GM18498 (cell line): ENCODE data around the gene ISCA1.
"Not testable (repeated sequence)": the region's sequence is repeated elsewhere in the genome, so short reads cannot be mapped to it uniquely, and the experiment has no call there.

Experiments used
- ATAC-seq: cut with Tn5 transposase; IDR thresholded peaks from one replicate; pipeline ENCODE4 v1.9.1; 2021; ENCODE audit warnings: mild to moderate bottlenecking, moderate library complexity; ENCODE audit not compliant: unreplicated experiment

ISCA1 gene

GRCh38 chr9:86282077-86282978 is at the start of gene ISCA1:
Gene ISCA1, minus strand, starts transcription at chr9:86282538. Its CDS starts 80 bp downstream, at chr9:86282458.
- ATAC-seq: peak; percentile 87

DNA sequence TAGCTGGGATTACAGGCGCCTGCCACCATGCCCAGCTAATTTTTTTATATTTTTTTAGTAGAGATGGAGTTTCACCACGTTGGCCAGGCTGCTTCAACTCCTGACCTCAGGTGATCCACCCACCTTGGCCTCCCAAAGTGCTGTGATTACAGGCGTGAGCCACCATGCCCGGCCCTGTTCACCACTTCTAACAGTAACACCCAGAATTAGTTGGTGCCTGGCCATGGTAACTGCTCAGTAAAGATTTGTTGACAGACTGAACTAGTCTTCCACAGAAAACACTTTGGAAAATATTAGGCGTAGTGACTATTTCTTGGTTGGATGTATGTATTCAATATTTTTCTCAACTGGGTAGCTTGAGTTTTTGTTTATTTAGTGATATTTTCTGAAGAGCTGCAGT is 47.8 kb upstream of the ISCA1 start:
- ATAC-seq: no peak

- no peak for ATAC-seq
Measured at GRCh38 chr9:86329649-86330048, 47.3 kb upstream of the ISCA1 start.

DNA sequence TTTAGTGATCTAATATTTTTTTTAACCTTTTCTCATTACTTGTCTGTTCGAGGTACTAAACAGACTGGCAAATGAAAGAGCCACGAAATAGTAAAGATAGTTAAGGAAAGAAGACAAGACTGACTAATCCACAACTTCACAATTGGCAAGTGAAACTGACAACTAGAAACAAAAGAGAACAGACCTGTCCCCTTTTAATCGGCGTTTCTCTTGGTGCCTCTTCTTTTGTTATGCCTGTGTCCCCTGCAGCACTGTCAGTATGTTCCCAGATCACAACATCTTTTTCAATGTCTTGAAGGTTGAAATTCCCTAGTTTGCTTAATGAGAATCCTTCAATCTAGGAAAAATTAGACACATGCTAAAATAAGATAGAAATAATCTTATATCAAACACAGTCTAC is 45.8 kb upstream of the ISCA1 start:
- ATAC-seq: no peak

- no peak for ATAC-seq
Measured at GRCh38 chr9:86326536-86326935, 44.2 kb upstream of the ISCA1 start.

DNA sequence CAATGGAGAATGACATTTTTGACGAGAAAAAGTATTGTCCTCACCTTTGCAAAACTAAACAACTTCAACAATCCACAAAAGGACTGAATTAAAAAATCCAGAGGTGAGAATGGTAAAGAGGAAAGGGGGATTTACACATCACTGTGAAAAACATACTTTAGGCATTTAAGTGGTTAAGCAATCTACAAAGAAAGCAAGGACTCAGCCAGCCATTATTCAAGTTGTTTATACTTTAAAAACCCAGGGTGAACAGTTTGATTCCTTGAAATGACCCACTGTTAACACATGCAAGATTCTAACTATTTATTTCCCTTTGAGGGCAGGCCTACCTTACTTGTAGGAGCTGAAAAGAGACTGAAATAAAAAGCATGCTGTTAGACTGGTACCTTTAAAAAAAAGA is 42.6 kb upstream of the ISCA1 start:
- ATAC-seq: no peak

DNA sequence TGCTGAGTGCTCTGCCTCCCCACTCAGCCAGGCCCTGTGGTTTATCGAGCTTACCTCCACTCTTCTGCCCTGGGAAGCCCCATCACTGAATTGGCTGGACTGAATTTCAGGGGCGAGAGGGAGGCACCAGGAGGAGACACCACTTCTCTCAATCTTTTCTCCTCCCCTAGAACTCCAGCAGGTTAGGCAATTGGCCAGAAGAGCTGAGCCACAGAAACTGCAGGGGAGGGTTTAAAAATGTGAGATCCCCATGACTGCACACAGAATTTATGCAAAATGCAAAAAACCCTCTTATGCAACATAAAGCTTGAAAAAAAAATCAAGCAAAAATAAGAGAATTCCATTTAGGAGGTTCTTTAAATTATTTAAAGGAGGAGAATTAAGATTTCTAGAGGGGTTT is 42.0 kb upstream of the ISCA1 start:
- ATAC-seq: peak; percentile 59

GRCh38 chr9:86322973-86323644 is 40.8 kb upstream of the ISCA1 start:
- no peak for ATAC-seq

DNA sequence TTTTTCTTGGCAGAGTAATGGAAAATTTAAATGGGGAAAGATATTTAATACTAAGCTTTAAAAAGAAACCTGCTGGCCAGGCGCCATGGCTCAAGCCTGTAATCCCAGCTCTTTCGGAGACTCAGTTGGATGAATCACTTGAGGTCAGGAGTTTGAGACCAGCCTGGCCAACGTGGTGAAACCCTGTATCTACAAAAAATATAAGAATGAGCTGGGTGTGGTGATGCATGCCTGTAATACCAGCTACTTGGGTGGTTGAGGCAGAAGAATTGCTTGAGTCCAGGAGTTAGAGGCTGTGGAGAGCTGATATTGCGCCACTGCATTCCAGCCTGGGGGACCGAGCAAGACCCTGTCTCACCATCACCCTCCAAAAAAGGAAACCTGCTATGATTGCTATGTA is 39.0 kb upstream of the ISCA1 start:
- ATAC-seq: no peak

GRCh38 chr9:86318187-86318586 is 35.8 kb upstream of the ISCA1 start:
- ATAC-seq: no peak

- ATAC-seq: no peak
Measured at GRCh38 chr9:86315078-86315477, 32.7 kb upstream of the ISCA1 start.

GRCh38 chr9:86312959-86313358 is 30.6 kb upstream of the ISCA1 start:
- not testable (repeated sequence) for ATAC-seq

GRCh38 chr9:86308687-86309086 is 26.3 kb upstream of the ISCA1 start:
- ATAC-seq: no peak

DNA sequence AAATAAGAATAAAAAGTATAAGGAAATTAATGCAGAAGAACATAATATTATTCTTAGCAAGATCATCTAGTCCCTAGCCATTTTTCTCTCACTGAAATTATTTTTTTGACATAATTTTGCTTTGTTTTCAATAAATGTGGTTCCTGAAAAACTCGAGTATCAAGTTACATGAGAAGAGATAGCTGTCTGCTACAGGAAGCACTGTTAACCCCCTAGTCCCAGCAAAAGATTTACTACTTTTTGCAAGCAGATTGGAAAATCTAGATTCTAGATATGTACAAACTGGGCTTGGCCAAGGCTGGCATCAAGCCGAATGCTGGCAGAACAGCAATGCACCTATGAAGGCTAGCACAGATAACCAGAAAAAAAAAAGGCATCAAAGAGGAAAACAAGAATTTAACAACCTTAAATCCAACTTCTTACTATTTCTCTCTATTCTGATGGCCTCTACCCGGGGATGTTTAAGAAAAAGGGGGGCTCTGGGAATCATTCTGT is 21.9 kb upstream of the ISCA1 start:
- ATAC-seq: no peak

GRCh38 chr9:86303316-86303975 is 21.1 kb upstream of the ISCA1 start:
- no peak for ATAC-seq

GRCh38 chr9:86301686-86302085 is 19.3 kb upstream of the ISCA1 start:
- no peak for ATAC-seq

- no peak for ATAC-seq
Measured at GRCh38 chr9:86300701-86301100, 18.4 kb upstream of the ISCA1 start.

GRCh38 chr9:86298873-86299272 is 16.5 kb upstream of the ISCA1 start:
- no peak for ATAC-seq

DNA sequence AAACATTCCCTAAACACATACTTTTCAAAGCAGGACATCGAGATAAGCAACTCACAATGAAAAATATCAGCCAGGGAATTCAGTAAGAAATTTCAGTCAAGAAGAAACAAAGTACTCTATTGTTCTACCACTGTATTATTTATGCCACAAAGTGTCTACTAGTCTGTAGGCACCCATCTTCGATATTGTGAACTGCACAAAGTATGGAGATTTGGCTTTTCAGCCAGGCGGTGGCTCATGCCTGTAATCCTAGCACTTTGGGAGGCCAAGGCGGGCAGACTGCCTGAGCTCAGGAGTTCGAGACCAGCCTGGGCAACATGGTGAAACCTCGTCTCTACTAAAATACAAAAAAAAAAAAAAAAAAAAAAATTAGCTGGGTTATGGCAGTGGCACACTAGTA is 8.0 kb upstream of the ISCA1 start:
- not testable (repeated sequence) for ATAC-seq

- ATAC-seq: no peak
Measured at GRCh38 chr9:86288499-86289198, 6.3 kb upstream of the ISCA1 start.

GRCh38 chr9:86287013-86287412 is 4.7 kb upstream of the ISCA1 start:
- no peak for ATAC-seq
